H9 (cell line): ENCODE measurements around the gene LGMN. TPM values are rescaled to one million over a fixed set of nuclear protein-coding genes. Genes with fewer than 3 reads are reported as not detected.
A peak's percentile ranks its signal among the peaks of the same experiment; 100 is the strongest.

ENCODE experiments used
- DNase-seq: peaks from one replicate; pipeline ENCODE4 v3.0.0-alpha.2; 2017
- H2AFZ ChIP-seq: one replicate; pipeline ENCODE4 v1.6.1; 2013; ENCODE audit warnings: mild to moderate bottlenecking, low read length, control low read depth, moderate library complexity
- H2AK5ac ChIP-seq: 2 replicates; pipeline ENCODE4 v1.6.1; 2013; ENCODE audit warnings: low read length, control low read depth, mixed read lengths; ENCODE audit not compliant: insufficient read length
- H2BK120ac ChIP-seq: one replicate; pipeline ENCODE4 v1.6.1; 2013; ENCODE audit warnings: low read depth, mild to moderate bottlenecking, low read length, control low read depth, inconsistent platforms; ENCODE audit not compliant: poor library complexity, severe bottlenecking
- H2BK12ac ChIP-seq: 2 replicates; pipeline ENCODE4 v1.6.1; 2013; ENCODE audit warnings: low read length, control low read depth, mixed read lengths, low read depth; ENCODE audit not compliant: insufficient read length
- H2BK15ac ChIP-seq: 2 replicates; pipeline ENCODE4 v1.6.1; 2013; ENCODE audit warnings: low read depth, low read length, control low read depth
- H2BK20ac ChIP-seq: one replicate; pipeline ENCODE4 v1.6.1; 2013; ENCODE audit warnings: low read depth, mild to moderate bottlenecking, low read length, control low read depth, inconsistent platforms; ENCODE audit not compliant: poor library complexity, severe bottlenecking
- H2BK5ac ChIP-seq: 2 replicates; pipeline ENCODE4 v1.6.1; 2013; ENCODE audit warnings: low read length, control low read depth, mixed read lengths; ENCODE audit not compliant: insufficient read length
- H3K14ac ChIP-seq: 2 replicates; pipeline ENCODE4 v1.6.1; 2013; ENCODE audit warnings: low read length, control low read depth; ENCODE audit not compliant: insufficient read depth
- H3K18ac ChIP-seq: 2 replicates; pipeline ENCODE4 v1.6.1; 2013; ENCODE audit warnings: low read depth, mild to moderate bottlenecking, mixed read lengths, low read length, control low read depth; ENCODE audit not compliant: insufficient read length
- H3K23ac ChIP-seq: 2 replicates; pipeline ENCODE4 v1.6.1; 2013; ENCODE audit warnings: low read length, control low read depth, mixed read lengths, low read depth; ENCODE audit not compliant: insufficient read length
- H3K23me2 ChIP-seq: 2 replicates; pipeline ENCODE4 v1.6.1; 2013; ENCODE audit warnings: low read depth, mild to moderate bottlenecking, mixed read lengths, low read length, control low read depth; ENCODE audit not compliant: insufficient read length, poor library complexity, severe bottlenecking
- H3K27ac ChIP-seq: 2 replicates; pipeline ENCODE4 v1.5.1; 2013; ENCODE audit warnings: low read length, control low read depth, mixed read lengths, low read depth; ENCODE audit not compliant: insufficient read length
- H3K27me3 ChIP-seq: 2 replicates; pipeline ENCODE4 v1.6.1; 2013; ENCODE audit warnings: low read length, control low read depth, inconsistent platforms; ENCODE audit not compliant: insufficient read depth
- H3K4ac ChIP-seq: 2 replicates; pipeline ENCODE4 v1.6.1; 2013; ENCODE audit warnings: low read depth, mild to moderate bottlenecking, control low read depth, inconsistent platforms, low read length, moderate library complexity
- H3K4me1 ChIP-seq: 2 replicates; pipeline ENCODE4 v1.6.1; 2013; ENCODE audit warnings: low read length, control low read depth, inconsistent platforms; ENCODE audit not compliant: insufficient read depth
- H3K4me2 ChIP-seq: 2 replicates; pipeline ENCODE4 v1.6.1; 2013; ENCODE audit warnings: low read length, control low read depth, mixed read lengths; ENCODE audit not compliant: insufficient read length, insufficient read depth
- H3K56ac ChIP-seq: 2 replicates; pipeline ENCODE4 v1.6.1; 2013; ENCODE audit warnings: low read depth, mild to moderate bottlenecking, mixed read lengths, low read length, control low read depth; ENCODE audit not compliant: insufficient read length
- H3K79me1 ChIP-seq: 2 replicates; pipeline ENCODE4 v1.6.1; 2013; ENCODE audit warnings: low read depth, mild to moderate bottlenecking, moderate library complexity, low read length, control low read depth, inconsistent platforms; ENCODE audit not compliant: insufficient read depth, poor library complexity, severe bottlenecking
- H3K79me2 ChIP-seq: 2 replicates; pipeline ENCODE4 v1.6.1; 2013; ENCODE audit warnings: low read length, control low read depth, inconsistent platforms; ENCODE audit not compliant: insufficient read depth
- H3K9ac ChIP-seq: 2 replicates; pipeline ENCODE4 v1.6.1; 2013; ENCODE audit warnings: low read length, control low read depth, mixed read lengths; ENCODE audit not compliant: insufficient read length; ENCODE audit errors: extremely low read depth
- H3K9me3 ChIP-seq: one replicate; pipeline ENCODE4 v1.6.1; 2013; ENCODE audit warnings: low read depth, low read length, inconsistent platforms; ENCODE audit not compliant: control insufficient read depth
- H3T11ph ChIP-seq: one replicate; pipeline ENCODE4 v1.6.1; 2013; ENCODE audit warnings: mild to moderate bottlenecking, low read length, control low read depth, inconsistent platforms
- H4K20me1 ChIP-seq: one replicate; pipeline ENCODE4 v1.6.1; 2013; ENCODE audit not compliant: control insufficient read depth, insufficient read length, insufficient read depth
- H4K5ac ChIP-seq: 2 replicates; pipeline ENCODE4 v1.6.1; 2013; ENCODE audit warnings: low read depth, mild to moderate bottlenecking, mixed read lengths, low read length, control low read depth; ENCODE audit not compliant: insufficient read length
- H4K8ac ChIP-seq: replicated peaks from 2 replicates; pipeline ENCODE4 v1.6.1; 2013; ENCODE audit warnings: low read length, control low read depth, mixed read lengths, low read depth; ENCODE audit not compliant: insufficient read length
- H4K91ac ChIP-seq: 2 replicates; pipeline ENCODE4 v1.6.1; 2013; ENCODE audit warnings: low read depth, mild to moderate bottlenecking, moderate library complexity, mixed read lengths, low read length, control low read depth; ENCODE audit not compliant: insufficient read length
- H3K27ac Mint-ChIP-seq, 3 experiments: 2 replicates in 2 of 3; 3 replicates in 1 of 3; pipeline ENCODE4 v1.8.0; 2020 to 2021; ENCODE audit warnings: mixed read lengths in 3 of 3, mild to moderate bottlenecking in 1 of 3, moderate library complexity in 1 of 3
- H3K27me3 Mint-ChIP-seq: 2 replicates; pipeline ENCODE4 v1.8.0; 2021; ENCODE audit warnings: low read depth, mild to moderate bottlenecking, moderate library complexity, mixed read lengths
- H3K36me3 Mint-ChIP-seq, 3 experiments: 2 replicates in 2 of 3; 3 replicates in 1 of 3; pipeline ENCODE4 v1.8.0; 2020 to 2021; ENCODE audit warnings: low read depth in 3 of 3, mixed read lengths in 3 of 3; ENCODE audit not compliant: insufficient read depth in 1 of 3
- H3K4me1 Mint-ChIP-seq, 2 experiments: 2 replicates each; pipeline ENCODE4 v1.8.0; 2020; ENCODE audit warnings: mixed read lengths in 2 of 2
- H3K4me3 Mint-ChIP-seq, 2 experiments: 2 replicates in 1 of 2; 3 replicates in 1 of 2; pipeline ENCODE4 v1.8.0; 2020 to 2021; ENCODE audit warnings: mild to moderate bottlenecking in 2 of 2, mixed read lengths in 2 of 2, moderate library complexity in 1 of 2
- H3K9me3 Mint-ChIP-seq, 2 experiments: 2 replicates in 1 of 2; 3 replicates in 1 of 2; pipeline ENCODE4 v1.8.0; 2020; ENCODE audit warnings: mild to moderate bottlenecking in 2 of 2, mixed read lengths in 2 of 2, moderate library complexity in 1 of 2
- CTCF ChIP-seq: fragments of 200-600 bp; sonication (generic); conservative IDR thresholded peaks from 3 replicates; pipeline ENCODE4 v1.8.0; 2021; ENCODE audit warnings: antibody characterized with exemption, mild to moderate bottlenecking
- WGBS: extraction: QIAGEN DNeasy Blood & Tissue Kit; methylation state at CpG from one replicate; pipeline ENCODE4 v1.1.7; 2013; ENCODE audit warnings: missing lambda C conversion rate, low lambda C conversion rate, mixed read lengths; ENCODE audit not compliant: insufficient read length; ENCODE audit errors: extremely low coverage; 5-methylcytosine and 5-hydroxymethylcytosine counted together
- long read RNA-seq: library from polyadenylated mRNA; unstranded; transcript quantifications from one replicate; pipeline ENCODE4 v2.0.0, GENCODE V29; 2020
- total RNA-seq: library from RNA; stranded (reverse); gene quantifications from 2 replicates; pipeline ENCODE4 v1.2.1, GENCODE V29; 2021

Gene LGMN
- 55.0 and 55.3 TPM in 2 replicates for total RNA-seq
- long read RNA-seq, transcript LGMN-201 (14 exons, 2,055 nt) = major isoform, 342 of 428 reads
- long read RNA-seq, transcript LGMN-211 (12 exons, 1,728 nt) = minor isoform, 33 of 428 reads
- long read RNA-seq, transcript LGMN-216 (13 exons, 1,797 nt) = minor isoform, 15 of 428 reads
- long read RNA-seq, partial matches to known transcripts = 3 of 428 reads
- long read RNA-seq, other reads (novel, unspliced or antisense) = 32 of 428 reads

- no peak within 1 kb of the TSS for H2BK15ac ChIP-seq
- TF ChIP-seq CTCF = no peak
- Mint-ChIP-seq H3K4me1 (peaks cover 17 to 19% of the 10 kb centered on the region in 2 experiments), H3K9me3 (peaks cover 3 to 5% of the 10 kb centered on the region in 2 experiments; a peak in 2 of 5 replicates), H3K4me3 (peak within 1 kb of the TSS; percentile 86 to 93), H3K27ac (peak within 1 kb of the TSS in 2 of 3 experiments; percentile 44 to 76; a peak in 2 of 7 replicates), H3K27me3 (peaks cover 24% of the 10 kb centered on the region), H3K36me3 (peaks cover 4 to 20% (median 9%) of the 10 kb centered on the region in 3 experiments; a peak in 6 of 7 replicates)
- H3K9ac ChIP-seq = peak within 1 kb of the TSS; percentile 72
- H3K79me1 ChIP-seq = no peaks in the 10 kb centered on the region
- H3K56ac ChIP-seq = no peak within 1 kb of the TSS
- no peak within 1 kb of the TSS for H3K4ac ChIP-seq
- peak within 1 kb of the TSS; percentile 69; the same call in 1 of the 2 replicates for H3K14ac ChIP-seq
- H3K23me2 ChIP-seq = peaks cover 10% of the 10 kb centered on the region
- H3K23ac ChIP-seq = no peak within 1 kb of the TSS
- peak within 1 kb of the TSS; percentile 93 for H3K4me2 ChIP-seq
- no peak within 1 kb of the TSS for H2BK12ac ChIP-seq
- H2BK5ac ChIP-seq = no peak within 1 kb of the TSS
- no peaks in the 10 kb centered on the region for H3K79me2 ChIP-seq
- no peaks in the 10 kb centered on the region for H3K4me1 ChIP-seq
- no peak within 1 kb of the TSS for H2BK20ac ChIP-seq
- H4K91ac ChIP-seq = no peak within 1 kb of the TSS
- no peak within 1 kb of the TSS for H2AK5ac ChIP-seq
- H4K20me1 ChIP-seq = no peaks in the 10 kb centered on the region
- H3K9me3 ChIP-seq = no peaks in the 10 kb centered on the region
- H4K8ac ChIP-seq = no peak within 1 kb of the TSS
- no CpG with 5 or more reads among the region's 50 CpGs for WGBS
- peak within 1 kb of the TSS; percentile 69 for H3K18ac ChIP-seq
- H3K27ac ChIP-seq = no peak within 1 kb of the TSS
- peak; percentile 97 for DNase-seq
- no peak within 1 kb of the TSS for H3T11ph ChIP-seq
- H2AFZ ChIP-seq = peak within 1 kb of the TSS; percentile 66
- H3K27me3 ChIP-seq = no peaks in the 10 kb centered on the region
- H2BK120ac ChIP-seq = no peak within 1 kb of the TSS
- no peak within 1 kb of the TSS for H4K5ac ChIP-seq
Observed at GRCh38 chr14:92748259-92749016, at the start of gene LGMN. LGMN (minus strand) TSS chr14:92748627; CDS start chr14:92732786, 15,841 bp downstream.
